ENCODE data around the gene PFN1. TPM values are rescaled to one million over a fixed set of nuclear protein-coding genes. Genes with fewer than 3 reads are reported as not detected.

Gene PFN1
- total RNA-seq, 2 donors from 2014 or later: 839 to 1,278 TPM

GRCh38 chr17:4903051-4903818 lies 45.1 kb downstream of the PFN1 start, which contains the start of gene CHRNE:
TSS of gene CHRNE (minus strand) at chr17:4903098. CDS start at chr17:4903063, 35 bp downstream.
- Histone ChIP-seq H3K27me3 (peaks cover 3% of the 10 kb centered on the region), H3K9ac (ENCODE audit: low read depth in 2 of 2, low read length in 2 of 2) (peak within 1 kb of the TSS in 1 of 2 donors; percentile 40), H3K9me3 (no peaks in the 10 kb centered on the region), H3K4me3 (no peak within 1 kb of the TSS), H3K36me3 (no peaks in the 10 kb centered on the region), H3K27ac (no peak within 1 kb of the TSS), H3K4me1 (peaks cover 14% of the 10 kb centered on the region)
- peak; percentile 92 for DNase-seq
- intact Hi-C loops (cut with DNase I): loop anchor here (5.0 kb wide), 1 partner anchor 69 kb away; no protein-coding TSS in a partner anchor
- TF ChIP-seq CTCF (IDR thresholded peaks at IDR 0.05): peak; percentile 67

- H3K9ac ChIP-seq (ENCODE audit: low read depth in 2 of 2, low read length in 2 of 2): peak overlapping the region in 1 of 2 donors; percentile 9
- H3K36me3 ChIP-seq: no peaks in the 10 kb centered on the region
- no peak for TF ChIP-seq CTCF (IDR thresholded peaks at IDR 0.05)
- H3K27ac ChIP-seq: no peak overlapping the region
- DNase-seq: no peak
- H3K4me1 ChIP-seq: peaks cover 14% of the 10 kb centered on the region
- H3K27me3 ChIP-seq: peaks cover 3% of the 10 kb centered on the region
- no peak overlapping the region for H3K4me3 ChIP-seq
- H3K9me3 ChIP-seq: no peaks in the 10 kb centered on the region
- intact Hi-C loops (cut with DNase I): loop anchor here (5.0 kb wide), 1 partner anchor 70 kb away; no protein-coding TSS in a partner anchor
Measured at GRCh38 chr17:4902540-4902939, 45.8 kb downstream of the PFN1 start.

- TF ChIP-seq CTCF (IDR thresholded peaks at IDR 0.05): no peak
- Histone ChIP-seq H3K9me3 (no peaks in the 10 kb centered on the region), H3K4me3 (no peak overlapping the region), H3K27me3 (peaks cover 3% of the 10 kb centered on the region), H3K9ac (ENCODE audit: low read depth in 2 of 2, low read length in 2 of 2) (no peak overlapping the region), H3K36me3 (no peaks in the 10 kb centered on the region), H3K4me1 (peaks cover 14% of the 10 kb centered on the region), H3K27ac (no peak overlapping the region)
- DNase-seq: peak; percentile 76
- intact Hi-C loops (cut with DNase I): loop anchor here (5.0 kb wide), 1 partner anchor 71 kb away; no protein-coding TSS in a partner anchor
Measured at GRCh38 chr17:4901648-4902344, 46.5 kb downstream of the PFN1 start.

GRCh38 chr17:4901108-4901647 lies 47.2 kb downstream of the PFN1 start:
- peak overlapping the region in 1 of 2 donors; percentile 51 for H3K9ac ChIP-seq (ENCODE audit: low read depth in 2 of 2, low read length in 2 of 2)
- peaks cover 14% of the 10 kb centered on the region for H3K4me1 ChIP-seq
- intact Hi-C loops (cut with DNase I): loop anchor here (5.0 kb wide), 1 partner anchor 71 kb away; no protein-coding TSS in a partner anchor
- no peak overlapping the region for H3K27ac ChIP-seq
- no peaks in the 10 kb centered on the region for H3K9me3 ChIP-seq
- no peaks in the 10 kb centered on the region for H3K36me3 ChIP-seq
- TF ChIP-seq CTCF (IDR thresholded peaks at IDR 0.05): no peak
- DNase-seq: no peak
- H3K4me3 ChIP-seq: no peak overlapping the region
- H3K27me3 ChIP-seq: peaks cover 3% of the 10 kb centered on the region

Data from colonic mucosa (tissue), 4 donors.